CD4-positive, alpha-beta memory T cell (primary cell): ENCODE results near the gene S100P. TPM values are rescaled to one million over a fixed set of nuclear protein-coding genes. Genes with fewer than 3 reads are reported as not detected.
A peak's percentile ranks its signal among the peaks of the same experiment; 100 is the strongest.

Source experiments
- CTCF ChIA-PET: fragments of 350-600 bp; sonication (Branson Sonifier 250); formaldehyde crosslinking; loops from one replicate; lab custom pipeline; 2021; ENCODE audit warnings: inconsistent platforms; ENCODE audit not compliant: partially characterized antibody; lab: Charles Lee
- POLR2A ChIA-PET: fragments of 350-600 bp; sonication (Branson Sonifier 250); formaldehyde crosslinking; loops from one replicate; lab custom pipeline; 2021; ENCODE audit not compliant: partially characterized antibody; lab: Charles Lee
- DNase-seq, 5 donors: peaks; one replicate each; pipeline versions ENCODE4 v3.0.0 to v3.0.0-alpha.2; 2020 to 2022; ENCODE audit warnings: mixed read lengths in 1 of 5
- H3K27ac ChIP-seq: one replicate; pipeline ENCODE4 v1.7.0; 2013; ENCODE audit warnings: low read depth, low read length
- H3K27me3 ChIP-seq: 2 replicates; pipeline ENCODE4 v1.7.0; 2013; ENCODE audit warnings: mild to moderate bottlenecking, low read length, moderate library complexity; ENCODE audit not compliant: insufficient read depth
- H3K36me3 ChIP-seq: 2 replicates; pipeline ENCODE4 v1.7.0; 2013; ENCODE audit warnings: mild to moderate bottlenecking, low read length, moderate library complexity; ENCODE audit not compliant: insufficient read depth
- H3K4me1 ChIP-seq: 2 replicates; pipeline ENCODE4 v1.7.0; 2013; ENCODE audit warnings: mild to moderate bottlenecking, low read length, moderate library complexity; ENCODE audit not compliant: insufficient read depth
- H3K4me3 ChIP-seq, 2 donors: one replicate each; pipeline ENCODE4 v1.7.0; 2013; ENCODE audit warnings: low read length in 2 of 2, mild to moderate bottlenecking in 1 of 2
- H3K9me3 ChIP-seq, 2 donors: one replicate each; pipeline ENCODE4 v1.7.0; 2013; ENCODE audit warnings: low read length in 2 of 2, control low read depth in 1 of 2; ENCODE audit not compliant: control insufficient read depth in 1 of 2
- H3K27ac Mint-ChIP-seq, 7 donors: one replicate each; pipeline ENCODE4 v1.8.0; 2020 to 2021; ENCODE audit warnings: mixed read lengths in 7 of 7, mild to moderate bottlenecking in 6 of 7, inconsistent platforms in 3 of 7, moderate library complexity in 3 of 7
- H3K27me3 Mint-ChIP-seq, 2 donors: one replicate each; pipeline ENCODE4 v1.8.0; 2020 to 2021; ENCODE audit warnings: mixed read lengths in 2 of 2
- H3K36me3 Mint-ChIP-seq, 2 donors: one replicate each; pipeline ENCODE4 v1.8.0; 2020 to 2021; ENCODE audit warnings: mixed read lengths in 2 of 2, inconsistent platforms in 1 of 2, mild to moderate bottlenecking in 1 of 2
- H3K4me1 Mint-ChIP-seq, 4 donors: one replicate each; pipeline ENCODE4 v1.8.0; 2020 to 2021; ENCODE audit warnings: mixed read lengths in 4 of 4, mild to moderate bottlenecking in 1 of 4
- H3K4me3 Mint-ChIP-seq, 8 donors: one replicate each; pipeline ENCODE4 v1.8.0; 2020 to 2021; ENCODE audit warnings: mixed read lengths in 8 of 8, mild to moderate bottlenecking in 7 of 8, moderate library complexity in 6 of 8, inconsistent platforms in 3 of 8
- H3K9me3 Mint-ChIP-seq, 8 donors: one replicate each; pipeline ENCODE4 v1.8.0; 2020 to 2021; ENCODE audit warnings: mixed read lengths in 8 of 8, mild to moderate bottlenecking in 5 of 8, inconsistent platforms in 3 of 8, moderate library complexity in 1 of 8
- intact Hi-C: fragments of 100-400 bp; cut with micrococcal nuclease; formaldehyde crosslinking; loops from one replicate; pipeline ENCODE4 v1.15.1; 2023
- polyA plus RNA-seq, 2 donors: library from polyadenylated mRNA; unstranded; fragments of 300-500 nt; fragmentation: Illumina TruSeq; gene quantifications; one replicate each; pipeline ENCODE4 v1.2.3, GENCODE V29; 2021
- total RNA-seq, 2 experiments: library from RNA; stranded (reverse); gene quantifications; one replicate each; pipeline ENCODE4 v1.2.3, GENCODE V29; 2021

The S100P gene
- total and polyA plus RNA-seq, 4 experiments from 2014 or later = 1.3 to 3.9 (median 2.0) TPM

GRCh38 chr4:6694177-6694901 is 661 bp downstream of the S100P start:
- Mint-ChIP-seq H3K4me3 (peak overlapping the region; percentile 69 to 84 (median 76)), H3K27ac (peak overlapping the region; percentile 89 to 97 (median 92)), H3K4me1 (peaks cover 61 to 92% (median 79%) of the 10 kb centered on the region in 4 donors), H3K36me3 (peaks cover under 1 to 4% of the 10 kb centered on the region in 2 donors), H3K9me3 (no peaks in the 10 kb centered on the region), H3K27me3 (no peaks in the 10 kb centered on the region)
- Histone ChIP-seq H3K9me3 (no peaks in the 10 kb centered on the region), H3K36me3 (no peaks in the 10 kb centered on the region), H3K4me1 (peaks cover 99% of the 10 kb centered on the region), H3K27me3 (no peaks in the 10 kb centered on the region), H3K4me3 (peak overlapping the region in 1 of 2 donors; percentile 19), H3K27ac (peak overlapping the region; percentile 81)
- intact Hi-C loops = no loop called here
- ChIA-PET CTCF (interaction anchor here (0.9 to 3.4 kb wide), 6 partner anchors 9 to 23 kb away, joined by 3 to 79 read pairs (median 5); partner anchors contain the start of gene BLOC1S4), POLR2A (interaction anchor here (0.6 to 34.5 kb wide), 5 partner anchors 16 to 215 kb away, joined by 3 to 1401 read pairs (median 113); partner anchors contain the start of genes BLOC1S4, MRFAP1, MRFAP1L1 and TBC1D14)
- peak; percentile 34 to 70 (median 64) for DNase-seq

GRCh38 chr4:6695660-6696610 is 2.3 kb downstream of the S100P start:
- Histone ChIP-seq H3K27ac (peak overlapping the region; percentile 81), H3K4me3 (no peak overlapping the region)

GRCh38 chr4:6696611-6697010 is 2.9 kb downstream of the S100P start:
- Histone ChIP-seq H3K9me3 (no peaks in the 10 kb centered on the region), H3K36me3 (no peaks in the 10 kb centered on the region), H3K4me1 (peaks cover 92% of the 10 kb centered on the region), H3K27ac (peak overlapping the region; percentile 81), H3K27me3 (no peaks in the 10 kb centered on the region), H3K4me3 (no peak overlapping the region)
- H3K9me3 Mint-ChIP-seq = no peaks in the 10 kb centered on the region
- peaks cover 3 to 14% of the 10 kb centered on the region in 2 donors for H3K36me3 Mint-ChIP-seq
- CTCF ChIA-PET = interaction anchor here (0.7 to 3.4 kb wide), 8 partner anchors 11 to 177 kb away, joined by 4 to 79 read pairs (median 10); partner anchors contain the start of genes BLOC1S4 and MRFAP1L1
- POLR2A ChIA-PET = interaction anchor here (0.8 to 34.5 kb wide), 15 partner anchors 9 to 372 kb away, joined by 3 to 1401 read pairs (median 4); partner anchors contain the start of genes BLOC1S4, MAN2B2, MRFAP1 and MRFAP1L1
- no peak for DNase-seq
- peak overlapping the region; percentile 33 to 85 (median 69) for H3K4me3 Mint-ChIP-seq
- H3K27me3 Mint-ChIP-seq = no peaks in the 10 kb centered on the region
- H3K4me1 Mint-ChIP-seq = peaks cover 59 to 87% (median 74%) of the 10 kb centered on the region in 4 donors
- intact Hi-C loops = loop anchor here (1.0 kb wide), 3 partner anchors 13 to 56 kb away; partner anchors contain the start of genes MRFAP1 and MRFAP1L1
- peak overlapping the region; percentile 89 to 96 (median 92) for H3K27ac Mint-ChIP-seq

More at GRCh38 chr4:6695660-6696610, 2.3 kb downstream of the S100P start:
- ChIA-PET CTCF (interaction anchor here (0.7 to 3.4 kb wide), 11 partner anchors 11 to 278 kb away, joined by 3 to 79 read pairs (median 6); partner anchors contain the start of genes BLOC1S4 and MRFAP1L1), POLR2A (interaction anchor here (0.5 to 34.5 kb wide), 17 partner anchors 9 to 1273 kb away, joined by 3 to 1401 read pairs (median 4); partner anchors contain the start of genes BLOC1S4, MAN2B2, MRFAP1 and MRFAP1L1)
- H3K9me3 ChIP-seq = no peaks in the 10 kb centered on the region
- DNase-seq = peak; percentile 78 to 89 (median 81)
- no peaks in the 10 kb centered on the region for H3K9me3 Mint-ChIP-seq
- peak overlapping the region; percentile 89 to 96 (median 92) for H3K27ac Mint-ChIP-seq
- H3K27me3 Mint-ChIP-seq = no peaks in the 10 kb centered on the region
- H3K4me1 Mint-ChIP-seq = peaks cover 59 to 92% (median 78%) of the 10 kb centered on the region in 4 donors
- peaks cover 3 to 14% of the 10 kb centered on the region in 2 donors for H3K36me3 Mint-ChIP-seq
- intact Hi-C loops = loop anchor here (1.0 kb wide), 3 partner anchors 13 to 56 kb away; partner anchors contain the start of genes MRFAP1 and MRFAP1L1
- H3K4me1 ChIP-seq = peaks cover 98% of the 10 kb centered on the region
- H3K36me3 ChIP-seq = no peaks in the 10 kb centered on the region
- peak overlapping the region; percentile 33 to 85 (median 71) for H3K4me3 Mint-ChIP-seq
- no peaks in the 10 kb centered on the region for H3K27me3 ChIP-seq

- intact Hi-C loops = no loop called here
- no peaks in the 10 kb centered on the region for H3K9me3 ChIP-seq
These were observed 3.5 kb downstream of the S100P start for GRCh38 chr4:6697131-6697530.

GRCh38 chr4:6699388-6699787 is 5.7 kb downstream of the S100P start:
- no peaks in the 10 kb centered on the region for H3K27me3 ChIP-seq
- peaks cover 73% of the 10 kb centered on the region for H3K4me1 ChIP-seq
- intact Hi-C loops = no loop called here
- H3K4me1 Mint-ChIP-seq = peaks cover 54 to 80% (median 66%) of the 10 kb centered on the region in 4 donors
- no peaks in the 10 kb centered on the region for H3K9me3 Mint-ChIP-seq
- H3K36me3 ChIP-seq = peaks cover 5% of the 10 kb centered on the region
- H3K27ac ChIP-seq = peak overlapping the region; percentile 46
- CTCF ChIA-PET = interaction anchor here (1.0 to 12.1 kb wide), 7 partner anchors 10 to 175 kb away, joined by 4 to 189 read pairs (median 7); partner anchors contain the start of genes BLOC1S4 and MRFAP1L1
- H3K4me3 Mint-ChIP-seq = peak overlapping the region in 7 of 8 donors; percentile 40 to 85 (median 72)
- no peaks in the 10 kb centered on the region for H3K9me3 ChIP-seq
- H3K36me3 Mint-ChIP-seq = peaks cover 19 to 28% of the 10 kb centered on the region in 2 donors
- POLR2A ChIA-PET = interaction anchor here (1.0 to 34.5 kb wide), 6 partner anchors 6 to 174 kb away, joined by 3 to 1401 read pairs (median 335); partner anchors contain the start of genes BLOC1S4, MRFAP1L1 and S100P
- DNase-seq = no peak
- H3K4me3 ChIP-seq = peak overlapping the region; percentile 15 to 29
- H3K27ac Mint-ChIP-seq = peak overlapping the region; percentile 89 to 97 (median 95)
- H3K27me3 Mint-ChIP-seq = no peaks in the 10 kb centered on the region

More at GRCh38 chr4:6697131-6697530, 3.5 kb downstream of the S100P start:
- Histone ChIP-seq H3K27ac (peak overlapping the region; percentile 81), H3K27me3 (no peaks in the 10 kb centered on the region), H3K4me1 (peaks cover 87% of the 10 kb centered on the region), H3K4me3 (no peak overlapping the region), H3K36me3 (no peaks in the 10 kb centered on the region)
- no peak for DNase-seq
- peaks cover 3 to 14% of the 10 kb centered on the region in 2 donors for H3K36me3 Mint-ChIP-seq
- no peaks in the 10 kb centered on the region for H3K9me3 Mint-ChIP-seq
- peaks cover 59 to 89% (median 72%) of the 10 kb centered on the region in 4 donors for H3K4me1 Mint-ChIP-seq
- no peaks in the 10 kb centered on the region for H3K27me3 Mint-ChIP-seq
- POLR2A ChIA-PET = interaction anchor here (0.9 to 34.5 kb wide), 9 partner anchors 10 to 346 kb away, joined by 3 to 1401 read pairs (median 11); partner anchors contain the start of genes BLOC1S4, MRFAP1, MRFAP1L1 and TADA2B
- CTCF ChIA-PET = interaction anchor here (1.2 to 3.4 kb wide), 5 partner anchors 11 to 176 kb away, joined by 6 to 79 read pairs (median 18); partner anchors contain the start of genes BLOC1S4 and MRFAP1L1
- H3K27ac Mint-ChIP-seq = peak overlapping the region; percentile 89 to 96 (median 92)
- H3K4me3 Mint-ChIP-seq = peak overlapping the region in 6 of 8 donors; percentile 28 to 85 (median 58)

GRCh38 chr4:6699903-6700302 is 6.2 kb downstream of the S100P start:
- POLR2A ChIA-PET = interaction anchor here (0.7 to 34.5 kb wide), 6 partner anchors 6 to 173 kb away, joined by 3 to 1401 read pairs (median 334); partner anchors contain the start of genes BLOC1S4, MRFAP1L1 and S100P
- Mint-ChIP-seq H3K36me3 (peaks cover 24 to 33% of the 10 kb centered on the region in 2 donors), H3K9me3 (no peaks in the 10 kb centered on the region), H3K4me1 (peaks cover 55 to 80% (median 67%) of the 10 kb centered on the region in 4 donors), H3K4me3 (peak overlapping the region in 5 of 8 donors; percentile 40 to 85 (median 74)), H3K27ac (peak overlapping the region; percentile 89 to 97 (median 95)), H3K27me3 (no peaks in the 10 kb centered on the region)
- peaks cover 5% of the 10 kb centered on the region for H3K36me3 ChIP-seq
- peak overlapping the region; percentile 46 for H3K27ac ChIP-seq
- H3K9me3 ChIP-seq = no peaks in the 10 kb centered on the region
- peak overlapping the region in 1 of 2 donors; percentile 15 for H3K4me3 ChIP-seq
- H3K4me1 ChIP-seq = peaks cover 73% of the 10 kb centered on the region
- CTCF ChIA-PET = interaction anchor here (0.8 to 12.1 kb wide), 9 partner anchors 9 to 174 kb away, joined by 3 to 189 read pairs (median 7); partner anchors contain the start of genes BLOC1S4 and MRFAP1L1
- DNase-seq = no peak
- no peaks in the 10 kb centered on the region for H3K27me3 ChIP-seq
- intact Hi-C loops = no loop called here
